GM12878 (cell line): ENCODE data around the gene CAMTA1. TPM values are rescaled to one million over a fixed set of nuclear protein-coding genes. Genes with fewer than 3 reads are reported as not detected.

Experiments used
- ATAC-seq: fragments of 200-7000 bp; cut with Tn5 transposase; 3 replicates; pipeline ENCODE4 v1.9.1; 2020; ENCODE audit warnings: mild to moderate bottlenecking, moderate library complexity
- BruUV-seq: library from RNA; stranded (reverse); fragments of 400-500 nt; replicated peaks from 2 replicates; lab custom pipeline; 2021; lab: Mats Ljungman, UMichigan
- CTCF ChIA-PET: fragments of 300-600 bp; sonication (Branson Sonifier 250); formaldehyde crosslinking; extraction: SDS; loops from one replicate; lab custom pipeline; 2021; ENCODE audit warnings: inconsistent platforms; lab: Yijun Ruan, JAX
- POLR2A ChIA-PET: fragments of 350-600 bp; formaldehyde crosslinking; extraction: SDS; loops from one replicate; lab custom pipeline; 2021; ENCODE audit warnings: inconsistent platforms; lab: Charles Lee
- RAD21 ChIA-PET: fragments of 300-600 bp; sonication (Branson Sonifier 250); formaldehyde crosslinking; loops from one replicate; lab custom pipeline; 2023; ENCODE audit warnings: antibody characterized with exemption; ENCODE audit not compliant: unreplicated experiment; lab: Charles Lee
- SMC1A ChIA-PET: fragments of 300-600 bp; sonication (Branson Sonifier 250); formaldehyde crosslinking; loops from one replicate; lab custom pipeline; 2023; ENCODE audit not compliant: unreplicated experiment, uncharacterized antibody; lab: Charles Lee
- DNase-seq: peaks from one replicate; pipeline ENCODE4 v3.0.0-alpha.2; 2011; ENCODE audit warnings: low read depth, low spot score
- FAIRE-seq: peaks from 3 replicates; lab custom pipeline; 2011; peaks lifted over from hg19 to GRCh38; lab: Jason Lieb, UNC
- H2AFZ ChIP-seq: 2 replicates; pipeline ENCODE4 v1.6.0; 2011; ENCODE audit warnings: low read depth, low read length, control low read depth; ENCODE audit not compliant: control insufficient read depth
- H3K27ac ChIP-seq: 2 replicates; pipeline ENCODE4 v1.5.1; 2011; ENCODE audit warnings: control low read depth; ENCODE audit not compliant: control insufficient read depth, insufficient read depth
- H3K27me3 ChIP-seq, 2 experiments: replicated peaks in 1 of 2; 2 replicates each; pipeline versions ENCODE4 v1.6.0 to v1.6.1; 2011; ENCODE audit warnings: low read length in 1 of 2; ENCODE audit not compliant: control insufficient read depth in 2 of 2, insufficient read depth in 2 of 2
- H3K36me3 ChIP-seq, 2 experiments: 2 replicates each; pipeline ENCODE4 v1.5.1; 2011; ENCODE audit warnings: low read length in 1 of 2; ENCODE audit not compliant: control insufficient read depth in 2 of 2, insufficient read depth in 2 of 2
- H3K4me1 ChIP-seq: 2 replicates; pipeline ENCODE4 v1.6.1; 2011; ENCODE audit warnings: mild to moderate bottlenecking, low read length, moderate library complexity, mixed read lengths; ENCODE audit not compliant: control insufficient read depth, insufficient read depth
- H3K4me2 ChIP-seq: 2 replicates; pipeline ENCODE4 v1.6.0; 2011; ENCODE audit warnings: control low read depth; ENCODE audit not compliant: control insufficient read depth, insufficient read depth
- H3K4me3 ChIP-seq: fragments of 200-600 bp; sonication (generic); 2 replicates; pipeline ENCODE4 v1.5.1; 2016
- H3K79me2 ChIP-seq: 2 replicates; pipeline ENCODE4 v1.6.0; 2011; ENCODE audit warnings: low read length; ENCODE audit not compliant: control insufficient read depth, insufficient read depth
- H3K9ac ChIP-seq: 2 replicates; pipeline ENCODE4 v1.8.0; 2011; ENCODE audit warnings: low read length, control low read depth, mixed read lengths; ENCODE audit not compliant: control insufficient read depth, insufficient read depth
- H3K9me3 ChIP-seq: replicated peaks from 3 replicates; pipeline ENCODE4 v1.5.1; 2011; ENCODE audit warnings: mild to moderate bottlenecking, low read length; ENCODE audit not compliant: control insufficient read depth, insufficient read depth
- H4K20me1 ChIP-seq: 2 replicates; pipeline ENCODE4 v1.6.0; 2011; ENCODE audit not compliant: control insufficient read depth, insufficient read depth
- BCLAF1 ChIP-seq: fragments of 450-650 bp; IDR thresholded peaks from 2 replicates; pipeline ENCODE4 v1.6.1; 2017; ENCODE audit warnings: antibody characterized with exemption, mild to moderate bottlenecking, moderate library complexity
- BRCA1 ChIP-seq: IDR thresholded peaks from 2 replicates; pipeline ENCODE4 v1.6.1; 2011; ENCODE audit warnings: low read depth, low read length, improper control_type of control experiment
- CBFB ChIP-seq: IDR thresholded peaks from 2 replicates; pipeline ENCODE4 v1.6.1; 2016; ENCODE audit warnings: antibody characterized with exemption, low read depth
- DPF2 ChIP-seq: fragments of 450-650 bp; IDR thresholded peaks from 2 replicates; pipeline ENCODE4 v1.6.1; 2017; ENCODE audit warnings: mild to moderate bottlenecking
- E2F8 ChIP-seq: fragments of 450-650 bp; IDR thresholded peaks from 2 replicates; pipeline ENCODE4 v1.6.1; 2018; ENCODE audit warnings: mild to moderate bottlenecking, low read depth, moderate library complexity; ENCODE audit not compliant: partially characterized antibody
- GABPA ChIP-seq: IDR thresholded peaks from 2 replicates; pipeline ENCODE4 v1.6.1; 2014; ENCODE audit warnings: antibody characterized with exemption, low read depth, mild to moderate bottlenecking, inconsistent platforms
- MAX ChIP-seq: IDR thresholded peaks from 2 replicates; pipeline ENCODE4 v1.6.1; 2012; ENCODE audit warnings: low read depth, low read length, improper control_type of control experiment
- MXI1 ChIP-seq: fragments of 150-350 bp; IDR thresholded peaks from 2 replicates; pipeline ENCODE4 v1.6.1; 2011; ENCODE audit warnings: low read depth, mild to moderate bottlenecking, inconsistent platforms, low read length, improper control_type of control experiment
- NFYA ChIP-seq: IDR thresholded peaks from 2 replicates; pipeline ENCODE4 v1.6.1; 2011; ENCODE audit warnings: low read depth, mild to moderate bottlenecking, low read length, improper control_type of control experiment, borderline replicate concordance
- NFYB ChIP-seq: IDR thresholded peaks from 2 replicates; pipeline ENCODE4 v1.6.1; 2011; ENCODE audit warnings: low read depth, mild to moderate bottlenecking, low read length, improper control_type of control experiment, moderate library complexity; ENCODE audit not compliant: insufficient read depth
- PML ChIP-seq: IDR thresholded peaks from 2 replicates; pipeline ENCODE4 v1.6.1; 2012; ENCODE audit warnings: low read length, inconsistent platforms
- POLR2A ChIP-seq: IDR thresholded peaks from 2 replicates; pipeline ENCODE4 v1.6.1; 2011; ENCODE audit warnings: low read depth, mild to moderate bottlenecking, low read length
- SMC3 ChIP-seq: IDR thresholded peaks from 2 replicates; pipeline ENCODE4 v1.6.1; 2011; ENCODE audit warnings: low read length, improper control_type of control experiment, borderline replicate concordance
- WGBS: methylation state at CpG from one replicate; pipeline ENCODE4 v1.1.6; 2016; ENCODE audit warnings: low lambda C conversion rate; ENCODE audit not compliant: insufficient replicate concordance, insufficient coverage; ENCODE audit errors: missing lambda C conversion rate; 5-methylcytosine and 5-hydroxymethylcytosine counted together
- in situ Hi-C: fragments of 300-500 bp; cut with MboI; formaldehyde crosslinking; loops from 9 replicates; pipeline ENCODE4 v1.14.3; 2018; ENCODE audit warnings: mixed read lengths
- intact Hi-C: fragments of 100-400 bp; cut with micrococcal nuclease; formaldehyde crosslinking; loops from one replicate; pipeline ENCODE4 v1.14.2; 2022; ENCODE audit not compliant: unreplicated experiment
- polyA plus RNA-seq, 11 experiments: library from polyadenylated mRNA; depleted of rRNA in 4 of 11; unstranded in 6 of 11; stranded (reverse) in 5 of 11; fragments of >200 nt; fragmentation: Nextera tagmentation in 4 of 11; fragmentation: Illumina TruSeq in 1 of 11; extraction: Ambion mirVana in 4 of 11; extraction: Trizol in 1 of 11; gene quantifications; 1 replicate in 1 of 11; 2 replicates in 10 of 11; pipeline versions ENCODE4 v1.2.1 to v1.2.3, GENCODE V29; 2011 to 2016; ENCODE audit warnings: inconsistent platforms in 2 of 11, missing spikeins in 2 of 11, low read depth in 1 of 11
- total RNA-seq, 4 experiments: library from RNA; depleted of rRNA in 3 of 4; stranded (reverse); fragments of >200 nt in 3 of 4; fragmentation: Illumina TruSeq in 1 of 4; extraction: Trizol in 1 of 4; gene quantifications; 2 replicates each; pipeline versions ENCODE4 v1.2.1 to v1.2.3, GENCODE V29; 2013 to 2021
- TF ChIP-seq, protein P1 (sequence below): IDR thresholded peaks from 2 replicates; pipeline ENCODE4 v1.6.1; 2012; ENCODE audit warnings: mild to moderate bottlenecking, low read depth, low read length

The CAMTA1 gene
- total and polyA plus RNA-seq, 10 of the 15 experiments (the other 5 are each of a cell fraction or from before 2014, with no cell fraction given), result 37.7 to 148 (median 76.4) TPM

DNA sequence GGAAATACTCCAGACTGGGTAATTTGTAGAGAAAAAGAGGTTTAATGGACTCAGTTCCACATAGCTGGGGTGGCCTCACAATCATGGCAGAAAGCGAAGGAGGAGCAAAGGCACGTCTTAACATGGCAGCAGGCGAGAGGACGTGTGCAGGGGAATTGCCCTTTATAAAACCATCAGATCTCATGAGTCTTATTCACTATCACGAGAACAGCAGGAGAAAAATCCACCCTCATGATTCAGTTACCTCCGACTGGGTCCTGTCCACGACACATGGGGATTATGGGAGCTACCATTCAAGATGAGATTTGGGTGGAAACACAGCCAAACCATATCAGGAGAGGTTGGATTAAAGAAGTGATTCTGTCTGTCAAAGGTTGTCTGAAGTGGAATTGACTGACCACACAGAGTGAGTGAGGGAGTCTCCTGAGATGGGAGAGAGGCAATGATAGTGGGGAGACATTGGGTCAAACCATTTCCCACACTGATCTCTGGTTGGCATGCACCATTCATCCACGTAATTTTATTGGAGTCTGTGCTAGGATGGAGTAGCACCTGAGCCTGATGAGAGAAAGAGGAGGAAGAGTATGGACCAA, 927.6 kb downstream of the CAMTA1 start:
- intact Hi-C loops (no loop called here), in situ Hi-C loops (no loop called here)
- POLR2A ChIA-PET, result no interaction called here
- no TSS peak for BruUV-seq
- H3K4me1 ChIP-seq, result no peaks in the 10 kb centered on the region
- no peak overlapping the region for H3K27ac ChIP-seq
- no peak overlapping the region for H3K4me3 ChIP-seq
- H3K79me2 ChIP-seq, result no peaks in the 10 kb centered on the region
- RAD21 ChIA-PET, result no interaction called here
- no peaks in the 10 kb centered on the region for H3K36me3 ChIP-seq
- no peak overlapping the region for H3K9ac ChIP-seq
- no peaks in the 10 kb centered on the region; a peak in 1 of 4 replicates for H3K27me3 ChIP-seq
- FAIRE-seq (no peak), ATAC-seq (no peak), DNase-seq (no peak)
- SMC1A ChIA-PET, result no interaction called here
- 6% methylated on average over 6 of the region's 8 CpGs for WGBS
- CTCF ChIA-PET, result no interaction called here
- no peak overlapping the region for H2AFZ ChIP-seq
- H4K20me1 ChIP-seq, result no peaks in the 10 kb centered on the region
- TF ChIP-seq SMC3 (no peak), BRCA1 (no peak), BCLAF1 (no peak), PML (no peak), NFYB (no peak), MAX (no peak), CBFB (no peak), E2F8 (no peak), GABPA (no peak), NFYA (no peak), MXI1 (no peak), POLR2A (no peak), DPF2 (no peak)
- TF ChIP-seq, protein P1, sequence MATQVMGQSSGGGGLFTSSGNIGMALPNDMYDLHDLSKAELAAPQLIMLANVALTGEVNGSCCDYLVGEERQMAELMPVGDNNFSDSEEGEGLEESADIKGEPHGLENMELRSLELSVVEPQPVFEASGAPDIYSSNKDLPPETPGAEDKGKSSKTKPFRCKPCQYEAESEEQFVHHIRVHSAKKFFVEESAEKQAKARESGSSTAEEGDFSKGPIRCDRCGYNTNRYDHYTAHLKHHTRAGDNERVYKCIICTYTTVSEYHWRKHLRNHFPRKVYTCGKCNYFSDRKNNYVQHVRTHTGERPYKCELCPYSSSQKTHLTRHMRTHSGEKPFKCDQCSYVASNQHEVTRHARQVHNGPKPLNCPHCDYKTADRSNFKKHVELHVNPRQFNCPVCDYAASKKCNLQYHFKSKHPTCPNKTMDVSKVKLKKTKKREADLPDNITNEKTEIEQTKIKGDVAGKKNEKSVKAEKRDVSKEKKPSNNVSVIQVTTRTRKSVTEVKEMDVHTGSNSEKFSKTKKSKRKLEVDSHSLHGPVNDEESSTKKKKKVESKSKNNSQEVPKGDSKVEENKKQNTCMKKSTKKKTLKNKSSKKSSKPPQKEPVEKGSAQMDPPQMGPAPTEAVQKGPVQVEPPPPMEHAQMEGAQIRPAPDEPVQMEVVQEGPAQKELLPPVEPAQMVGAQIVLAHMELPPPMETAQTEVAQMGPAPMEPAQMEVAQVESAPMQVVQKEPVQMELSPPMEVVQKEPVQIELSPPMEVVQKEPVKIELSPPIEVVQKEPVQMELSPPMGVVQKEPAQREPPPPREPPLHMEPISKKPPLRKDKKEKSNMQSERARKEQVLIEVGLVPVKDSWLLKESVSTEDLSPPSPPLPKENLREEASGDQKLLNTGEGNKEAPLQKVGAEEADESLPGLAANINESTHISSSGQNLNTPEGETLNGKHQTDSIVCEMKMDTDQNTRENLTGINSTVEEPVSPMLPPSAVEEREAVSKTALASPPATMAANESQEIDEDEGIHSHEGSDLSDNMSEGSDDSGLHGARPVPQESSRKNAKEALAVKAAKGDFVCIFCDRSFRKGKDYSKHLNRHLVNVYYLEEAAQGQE, result no peak
- no peak overlapping the region for H3K4me2 ChIP-seq
- H3K9me3 ChIP-seq, result no peaks in the 10 kb centered on the region
